RPMI8226 (cell line): ENCODE measurements around the gene CRTAC1.

Experiments used
- DNase-seq: peaks from one replicate; pipeline ENCODE4 v3.0.0-alpha.2; 2015

CRTAC1 gene

DNA sequence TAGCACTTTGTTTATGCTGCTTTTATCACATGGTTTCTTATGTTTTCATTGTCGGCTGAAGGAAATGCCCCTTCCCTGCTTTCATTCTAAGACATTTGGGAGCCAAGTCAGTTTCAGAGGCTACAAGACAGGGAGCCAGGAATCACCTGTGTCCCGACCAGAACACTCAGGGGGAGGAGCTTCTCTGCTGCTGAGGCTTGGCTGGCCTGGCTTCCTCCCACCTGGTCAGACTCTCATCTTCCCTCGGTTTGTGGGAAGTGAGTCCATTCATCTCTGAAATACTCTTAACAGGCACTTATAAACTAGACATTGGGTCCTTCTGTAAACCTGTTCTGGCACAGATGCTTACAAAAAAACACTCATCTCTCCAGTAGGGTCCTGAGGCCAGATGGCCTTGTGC lies 200.4 kb downstream of the CRTAC1 start:
- DNase-seq, result no peak

GRCh38 chr10:97828721-97829120 lies 201.7 kb downstream of the CRTAC1 start:
- DNase-seq, result no peak

DNA sequence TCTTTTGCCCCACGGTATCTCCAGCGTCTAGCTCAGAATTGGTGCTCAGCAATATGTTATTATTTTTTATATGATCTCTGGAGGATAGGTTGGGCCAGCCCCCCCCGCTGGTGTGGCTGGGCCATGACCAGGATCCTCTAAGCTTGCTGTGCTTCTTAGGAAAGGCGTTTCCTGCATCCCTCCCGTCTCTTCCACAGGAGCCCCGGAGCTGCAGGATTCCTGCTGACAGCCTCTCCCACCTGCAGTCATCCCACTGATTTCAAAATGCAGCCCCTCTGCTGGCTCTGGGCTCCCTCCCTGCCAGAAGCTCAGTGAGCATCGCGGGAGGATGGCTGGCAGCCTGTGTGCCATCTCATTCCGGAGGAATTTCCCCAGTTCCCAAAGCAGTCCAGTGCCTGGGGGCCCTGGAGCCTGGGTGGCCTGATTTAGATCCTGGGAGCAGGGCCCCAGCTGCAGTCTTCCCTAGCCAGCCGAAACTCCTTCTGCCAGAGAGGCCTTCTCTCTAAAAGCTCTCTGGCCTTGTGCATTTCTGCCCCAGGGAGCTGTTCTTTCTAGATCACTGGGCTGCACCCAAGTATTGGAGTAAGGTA lies 202.6 kb downstream of the CRTAC1 start:
- no peak for DNase-seq

DNA sequence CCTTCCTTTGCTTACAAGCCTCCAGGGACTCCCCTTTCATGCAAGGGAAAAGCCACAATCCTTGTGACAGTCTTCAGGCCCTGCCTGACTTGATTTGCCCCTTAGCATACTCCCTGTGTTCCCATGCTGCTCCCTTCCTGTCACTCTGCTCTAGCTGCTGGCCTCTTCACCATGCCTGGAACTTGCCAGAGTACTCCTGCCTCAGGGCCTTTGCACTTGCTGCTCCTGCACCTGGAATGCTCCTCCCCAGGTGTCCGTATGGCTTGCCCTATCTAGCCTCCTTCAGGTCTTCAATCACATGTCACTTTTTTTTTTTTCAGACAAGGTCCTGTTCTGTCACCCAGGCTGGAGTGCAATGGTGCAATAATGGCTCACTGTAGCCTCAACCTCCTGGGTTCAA lies 203.5 kb downstream of the CRTAC1 start:
- DNase-seq, result no peak

- DNase-seq, result no peak
Measured at GRCh38 chr10:97825020-97825760, 205.2 kb downstream of the CRTAC1 start.

DNA sequence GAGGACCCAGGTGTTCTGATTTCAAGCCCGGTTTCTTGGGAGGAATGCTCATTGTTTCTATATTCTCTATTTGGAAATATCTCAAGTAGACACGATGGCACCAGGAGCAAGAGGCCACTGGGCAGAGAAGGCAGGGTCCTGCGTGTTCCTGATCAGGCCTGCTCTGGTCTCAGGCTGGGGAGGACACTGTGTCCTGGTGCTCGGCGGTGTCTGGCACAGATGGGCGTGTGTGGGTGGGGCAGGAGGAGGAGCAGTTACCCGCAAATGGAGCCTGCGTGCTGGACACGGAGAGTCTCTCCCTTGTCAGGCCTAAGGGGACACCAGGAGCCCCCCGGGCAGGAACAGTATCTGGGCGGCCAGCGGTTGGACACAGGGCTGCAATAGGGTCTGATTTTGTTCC lies 206.7 kb downstream of the CRTAC1 start:
- no peak for DNase-seq

DNA sequence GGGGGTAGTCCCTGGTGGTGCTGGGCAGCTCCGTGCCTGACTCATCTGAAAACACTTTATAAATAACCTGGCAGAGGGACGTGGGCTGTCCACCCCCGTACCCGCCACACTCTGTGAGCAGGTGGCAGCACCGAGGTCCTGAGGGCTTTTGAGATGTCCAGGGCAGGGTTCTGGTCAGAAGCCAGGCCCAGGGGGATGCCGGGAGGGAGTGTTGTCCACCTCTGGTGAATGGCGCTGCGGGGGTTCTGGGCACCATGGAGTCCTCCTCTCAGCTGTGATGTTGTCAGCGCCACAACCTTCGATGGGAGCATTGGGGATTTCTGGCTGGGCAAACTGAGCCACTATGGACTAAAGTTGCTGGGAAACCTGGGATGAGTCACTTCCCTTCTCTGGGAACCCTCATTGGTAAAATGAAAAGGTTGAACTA lies 208.1 kb downstream of the CRTAC1 start:
- DNase-seq, result no peak

DNA sequence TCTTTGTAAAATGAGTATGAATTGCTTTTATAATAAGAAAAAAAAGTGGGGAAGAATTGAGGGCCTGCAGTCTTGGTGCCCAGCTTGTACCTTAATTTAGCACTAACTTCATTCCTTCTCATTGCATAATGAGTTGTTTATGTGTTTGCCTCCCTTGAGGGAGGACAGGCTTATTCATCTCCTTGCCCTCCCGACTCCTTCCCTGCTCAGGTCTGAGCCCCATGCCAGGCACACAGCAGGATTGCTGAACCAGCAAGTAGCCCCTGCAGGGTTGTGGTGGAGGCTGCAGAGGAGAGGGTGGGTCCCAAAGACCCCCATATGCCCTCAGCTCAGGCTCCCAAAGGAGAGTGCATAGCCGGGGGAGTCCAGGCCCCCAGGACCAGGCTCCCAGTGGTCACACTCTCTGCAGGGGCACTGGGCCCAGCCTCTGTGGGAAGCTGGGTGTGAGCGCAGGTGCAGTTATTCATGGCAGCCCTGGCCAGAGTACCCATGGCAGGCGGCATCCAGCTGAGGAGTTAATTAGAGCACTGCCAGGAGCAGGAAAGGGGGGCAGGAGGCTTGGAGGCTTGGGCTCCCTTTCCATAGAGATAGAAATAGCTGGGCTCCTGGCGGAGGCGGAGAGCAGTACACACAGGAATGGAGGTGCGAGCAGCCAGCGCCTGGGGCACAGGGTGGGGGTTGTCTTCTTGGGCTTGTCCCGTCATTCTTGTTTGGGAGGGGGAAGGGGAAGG lies 208.9 kb downstream of the CRTAC1 start:
- no peak for DNase-seq

DNA sequence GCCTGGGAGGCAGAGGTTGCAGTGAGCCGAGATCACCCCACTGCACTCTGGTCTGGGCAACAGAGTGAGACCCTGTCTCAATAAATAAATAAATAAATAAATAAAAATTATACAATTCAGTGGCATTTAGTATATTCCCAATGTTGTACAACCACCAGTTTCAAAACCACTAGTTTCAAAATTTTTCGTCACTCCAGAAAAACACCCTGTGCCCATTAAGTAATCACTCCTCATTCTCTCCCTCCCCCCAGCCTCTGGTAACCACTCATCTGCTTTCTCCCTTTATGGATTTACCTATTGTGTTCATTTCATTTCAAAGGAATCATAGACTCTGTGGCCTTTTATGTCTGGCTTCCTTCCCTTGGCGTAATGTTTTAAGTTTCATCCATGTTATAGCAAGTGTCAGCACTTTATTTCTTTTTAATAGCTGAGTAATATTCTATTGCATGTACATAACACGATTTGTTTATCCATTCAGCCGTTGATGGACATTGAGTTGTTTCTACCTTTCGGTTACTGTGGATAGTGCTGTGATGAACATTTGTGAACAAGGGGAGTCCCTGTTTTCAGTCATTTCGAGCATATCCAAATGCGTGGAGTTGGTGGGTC lies 210.2 kb downstream of the CRTAC1 start:
- DNase-seq, result no peak

DNA sequence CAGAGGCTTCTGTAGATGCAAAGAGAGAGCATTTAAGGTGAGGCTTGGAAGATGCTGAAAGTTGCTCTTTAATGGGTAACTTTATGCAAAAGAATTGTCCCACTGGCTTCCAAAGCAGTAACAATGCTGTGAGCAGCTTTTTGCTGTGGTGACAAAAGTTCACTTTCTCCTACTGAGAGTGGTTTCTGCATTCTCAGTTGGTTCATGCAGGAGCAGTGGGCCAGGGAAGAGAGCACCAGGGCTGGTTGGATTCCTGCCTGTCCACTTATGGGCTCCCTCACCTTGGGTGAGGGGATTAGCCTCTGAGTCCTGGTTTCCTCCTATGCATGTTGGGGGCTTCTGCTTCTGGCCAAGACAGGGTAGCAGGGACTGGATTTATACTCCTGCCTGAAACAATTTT lies 211.8 kb downstream of the CRTAC1 start:
- no peak for DNase-seq

- DNase-seq, result no peak
Measured at GRCh38 chr10:97816609-97817008, 213.8 kb downstream of the CRTAC1 start.
